Activated T-cell treated with anti-CD3 and anti-CD28 coated beads, Interleukin-2, amount 50 U/mL, for 1 hour (primary cell): ENCODE data around the gene DMD.

Experiments used
- DNase-seq: peaks from one replicate; pipeline ENCODE4 v3.0.0-alpha.2; 2020

Gene DMD

DNA sequence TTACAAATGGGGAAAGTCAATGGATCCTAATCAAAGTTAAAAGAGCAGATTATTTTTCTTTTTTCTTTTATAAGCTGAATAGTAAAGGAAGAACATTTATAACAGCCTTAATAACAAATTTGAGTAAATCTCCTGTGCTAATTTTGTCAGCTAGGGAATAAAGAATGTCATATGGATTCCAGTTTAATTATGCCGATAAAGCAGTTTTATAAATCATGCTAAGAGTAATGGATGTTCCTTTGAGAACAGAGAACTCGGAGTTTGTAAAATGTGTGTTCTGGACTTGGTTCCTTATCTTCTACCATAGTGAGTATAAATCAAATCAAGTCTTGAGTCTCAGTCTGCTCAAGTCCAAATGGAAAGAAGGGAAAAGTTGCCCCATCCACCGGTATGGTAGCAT lies 1959.2 kb downstream of the DMD start:
- DNase-seq = no peak

DNA sequence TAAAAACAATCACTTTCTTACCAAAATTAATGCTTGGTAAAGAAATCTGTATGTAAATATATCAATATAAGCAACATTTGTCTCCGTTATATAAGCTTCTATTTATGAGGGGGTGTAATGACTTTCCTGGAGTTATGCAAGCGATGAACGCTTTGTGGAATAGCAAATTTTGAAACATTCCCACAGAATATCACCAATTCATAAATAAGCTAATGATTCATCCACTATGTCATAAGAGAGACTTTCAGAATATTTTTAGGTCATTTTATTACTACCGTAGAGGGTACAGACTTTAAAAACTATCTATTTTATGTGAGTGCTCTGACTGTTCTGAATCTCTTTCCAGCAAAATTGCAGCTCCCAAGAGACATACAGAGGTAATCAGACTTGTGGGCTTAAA lies 1960.0 kb downstream of the DMD start:
- no peak for DNase-seq

DNA sequence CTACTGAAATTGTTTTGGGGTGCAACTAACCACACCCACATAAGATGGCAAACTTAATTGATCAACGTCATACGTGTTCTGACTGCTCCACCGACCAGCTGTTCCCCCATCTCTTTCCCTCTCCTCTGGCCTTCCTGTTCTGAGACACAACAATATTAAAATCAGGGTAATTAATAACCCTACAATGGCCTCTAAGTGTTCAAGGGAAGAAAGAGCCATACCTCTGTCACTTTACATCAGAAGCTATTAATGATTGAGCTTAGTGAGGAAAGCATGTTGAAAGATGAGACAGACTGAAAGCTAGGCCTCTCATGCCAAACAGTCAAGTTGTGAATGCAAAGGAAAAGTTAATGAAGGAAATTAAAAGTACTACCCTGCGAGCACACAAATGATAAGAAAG lies 1965.6 kb downstream of the DMD start:
- DNase-seq = no peak

DNA sequence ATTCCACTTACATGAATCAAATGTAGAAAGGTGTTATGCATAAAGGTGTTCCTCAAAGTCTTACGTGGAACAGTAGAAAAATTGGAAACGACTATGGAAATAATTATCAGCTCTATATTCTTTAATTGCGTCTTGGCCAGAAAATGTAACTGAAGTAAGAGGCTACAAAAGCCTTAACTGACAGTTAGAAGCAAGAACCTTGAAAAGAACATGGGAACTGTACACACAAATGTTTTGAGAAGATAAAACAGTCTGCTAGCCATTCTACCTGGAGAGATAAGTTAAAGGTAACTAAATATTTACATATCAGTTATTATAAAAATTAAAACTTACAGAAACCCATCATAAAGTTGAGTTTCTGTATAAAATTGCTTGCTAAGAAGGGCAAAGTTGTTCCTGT lies 1967.5 kb downstream of the DMD start:
- DNase-seq = no peak

DNA sequence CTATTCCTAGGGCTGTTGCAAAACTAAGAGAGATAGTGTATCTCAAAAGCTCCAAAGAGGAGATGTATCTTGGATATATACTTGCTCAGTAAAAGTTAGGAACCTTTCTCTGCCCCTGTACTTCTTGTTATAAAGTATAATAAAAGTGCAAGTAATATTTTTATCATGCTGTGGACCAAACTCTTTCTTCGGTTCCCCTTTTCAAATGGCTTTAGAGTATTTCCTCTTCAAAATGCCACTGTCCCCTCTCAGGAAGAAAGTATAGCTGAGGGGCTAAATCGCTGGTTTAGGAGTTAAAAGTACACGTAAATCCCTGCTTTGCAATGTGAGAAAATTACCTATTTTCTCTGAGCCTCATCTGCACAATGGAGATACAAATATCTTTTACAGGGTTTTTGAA lies 1970.4 kb downstream of the DMD start:
- no peak for DNase-seq

DNA sequence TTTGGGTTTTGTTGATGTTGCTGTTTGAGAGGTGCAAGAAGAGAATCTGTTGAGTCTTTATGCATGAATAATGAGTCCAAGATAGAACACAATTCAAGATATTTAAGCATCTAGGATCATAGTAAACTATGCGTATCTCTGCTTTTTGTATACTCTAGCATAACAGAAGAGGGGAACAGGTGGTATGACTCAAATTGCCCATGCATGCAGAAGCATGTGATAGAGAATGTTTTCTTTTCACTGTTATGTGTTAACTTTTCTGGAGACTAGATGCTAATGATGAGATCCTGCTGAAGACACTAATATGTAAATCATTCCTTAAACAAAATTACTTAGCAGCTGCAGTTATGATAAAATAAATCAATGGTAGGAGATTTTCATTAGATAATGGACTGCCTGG lies 1974.2 kb downstream of the DMD start:
- DNase-seq = no peak

DNA sequence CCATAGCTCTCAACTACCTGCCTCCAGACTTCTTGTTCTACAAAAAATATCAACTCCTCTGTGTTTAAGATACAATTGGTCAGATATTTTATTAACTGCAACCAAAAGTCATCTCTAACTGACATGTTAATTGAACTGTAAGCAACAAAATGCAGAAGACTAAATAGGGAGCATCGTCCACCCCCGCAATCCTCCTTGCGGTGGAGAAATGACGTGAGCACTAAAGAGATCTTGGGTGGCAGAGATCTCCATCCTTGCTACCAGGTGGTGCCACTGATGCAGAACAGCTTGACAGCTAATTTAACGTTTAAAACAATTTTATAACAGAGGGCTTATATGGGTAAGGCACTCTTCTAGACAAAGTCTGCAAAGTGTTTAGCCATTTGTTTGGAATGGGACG lies 1975.1 kb downstream of the DMD start:
- DNase-seq = no peak

DNA sequence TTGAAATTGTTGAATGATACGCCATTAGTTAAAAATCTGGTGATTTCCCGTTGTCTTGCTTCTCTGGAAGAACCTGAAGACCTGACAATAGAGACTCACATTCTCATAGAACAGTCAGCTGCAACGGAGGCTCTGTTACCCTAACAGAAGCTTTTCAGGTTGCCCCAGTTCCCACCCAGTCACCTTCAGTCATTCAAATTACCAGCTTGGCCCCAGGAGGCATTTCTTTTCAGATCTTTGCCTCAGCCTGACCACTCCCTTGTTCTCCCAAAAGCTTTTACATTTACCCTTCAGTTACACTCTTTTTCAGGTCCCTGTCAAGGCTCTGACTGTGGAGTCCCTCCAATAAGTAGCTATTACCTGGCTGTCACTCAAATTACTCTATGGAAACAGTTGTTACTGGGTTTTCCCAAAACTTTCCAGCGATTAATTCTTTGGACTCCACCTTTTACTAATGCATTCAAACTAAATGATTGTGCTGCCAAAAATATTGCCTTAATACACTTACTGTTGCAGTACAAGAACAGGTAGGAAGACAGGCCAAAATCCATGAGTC lies 1977.3 kb downstream of the DMD start:
- no peak for DNase-seq

DNA sequence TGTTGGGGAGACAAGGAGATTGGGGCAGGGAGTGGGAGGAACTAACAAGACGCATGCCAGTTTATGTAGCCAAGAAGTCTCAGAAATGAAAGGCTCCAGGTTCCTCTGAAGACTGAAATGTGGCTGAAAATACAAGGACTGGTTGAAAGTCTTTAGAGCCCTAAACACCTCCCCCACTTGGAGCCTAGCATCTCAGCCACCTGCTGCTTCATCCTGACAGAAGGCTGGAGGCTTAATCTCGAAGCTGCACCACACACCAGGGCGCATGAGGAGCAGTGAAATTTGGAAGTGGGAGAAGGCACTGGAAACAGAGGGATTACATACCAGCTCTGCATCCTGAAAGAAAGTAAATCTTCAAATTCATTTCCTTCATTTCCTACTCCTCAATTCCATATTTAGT lies 1978.8 kb downstream of the DMD start:
- DNase-seq = no peak

DNA sequence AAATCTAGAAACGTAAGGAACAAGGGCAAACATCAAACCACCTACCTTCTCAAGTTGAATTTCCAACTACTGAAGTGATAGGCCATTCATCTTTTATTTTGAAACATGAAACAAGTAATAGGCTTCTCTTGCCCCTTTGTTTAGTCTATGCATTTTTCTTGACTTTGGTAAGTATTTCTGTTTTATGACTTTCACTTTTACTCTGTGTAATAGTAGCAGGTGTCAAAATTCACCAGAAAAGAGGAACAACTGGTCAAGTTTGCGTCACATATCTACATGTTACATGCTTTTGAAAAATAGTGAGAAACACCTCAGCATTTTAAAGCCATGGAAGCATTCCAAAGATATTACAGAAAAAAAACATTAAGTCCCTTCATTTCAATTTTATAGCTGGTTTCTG lies 1982.4 kb downstream of the DMD start:
- no peak for DNase-seq

DNA sequence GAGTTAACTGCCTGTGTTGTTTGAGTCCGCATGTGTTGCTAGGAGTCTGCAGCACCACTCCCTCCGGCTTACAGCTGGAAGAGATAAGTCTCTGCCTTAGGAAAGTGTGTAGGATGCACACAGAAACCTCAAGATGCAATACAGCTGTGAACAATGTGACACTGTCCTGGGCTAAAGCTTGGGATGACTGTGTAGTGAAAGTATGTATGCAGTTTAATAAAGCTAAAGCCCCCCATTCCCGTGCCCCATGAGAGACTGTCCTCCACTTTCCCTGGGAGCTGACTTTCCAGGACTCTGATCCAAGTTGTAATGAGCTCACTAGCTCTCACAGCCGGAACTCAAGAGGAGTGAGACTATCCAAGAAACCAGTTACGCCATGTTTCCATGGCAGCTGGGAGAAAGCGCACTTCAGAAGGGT lies 1982.9 kb downstream of the DMD start:
- DNase-seq = no peak

DNA sequence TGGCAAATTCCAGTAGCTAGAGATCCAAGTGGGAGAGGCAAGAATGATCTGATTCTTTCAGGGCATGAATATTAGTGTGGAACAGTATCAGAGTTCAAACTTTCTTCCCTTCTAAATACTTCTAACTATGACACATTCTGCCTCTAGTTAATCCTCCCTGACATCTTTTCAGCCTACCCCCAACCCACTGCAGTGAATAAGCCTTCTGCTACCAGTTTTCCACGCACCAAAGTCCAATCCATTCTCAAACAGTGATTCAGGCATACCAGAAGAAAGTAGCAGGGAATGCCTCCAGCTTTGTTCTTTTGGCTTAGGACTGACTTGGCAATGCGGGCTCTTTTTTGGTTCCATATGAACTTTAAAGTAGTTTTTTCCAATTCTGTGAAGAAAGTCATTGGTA lies 1984.1 kb downstream of the DMD start:
- no peak for DNase-seq

DNA sequence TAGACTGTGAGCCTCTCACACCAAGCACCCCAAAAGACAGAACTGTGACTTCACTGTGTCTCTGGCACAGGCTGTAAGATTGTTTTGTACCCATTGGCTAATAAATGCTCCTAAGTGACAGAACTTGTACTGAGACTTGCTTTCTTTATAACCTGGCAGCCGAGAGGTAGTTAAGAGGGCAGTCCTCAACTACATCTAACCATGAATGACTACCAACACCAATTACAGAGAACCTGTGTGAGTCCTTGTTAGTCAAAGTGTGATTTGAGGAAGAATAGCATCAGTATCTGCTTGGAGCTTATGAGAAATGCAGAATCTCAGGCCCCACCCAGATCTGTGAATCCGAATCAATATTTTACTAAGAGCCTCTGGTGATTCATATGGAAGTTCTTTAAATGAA lies 1985.5 kb downstream of the DMD start:
- DNase-seq = no peak

DNA sequence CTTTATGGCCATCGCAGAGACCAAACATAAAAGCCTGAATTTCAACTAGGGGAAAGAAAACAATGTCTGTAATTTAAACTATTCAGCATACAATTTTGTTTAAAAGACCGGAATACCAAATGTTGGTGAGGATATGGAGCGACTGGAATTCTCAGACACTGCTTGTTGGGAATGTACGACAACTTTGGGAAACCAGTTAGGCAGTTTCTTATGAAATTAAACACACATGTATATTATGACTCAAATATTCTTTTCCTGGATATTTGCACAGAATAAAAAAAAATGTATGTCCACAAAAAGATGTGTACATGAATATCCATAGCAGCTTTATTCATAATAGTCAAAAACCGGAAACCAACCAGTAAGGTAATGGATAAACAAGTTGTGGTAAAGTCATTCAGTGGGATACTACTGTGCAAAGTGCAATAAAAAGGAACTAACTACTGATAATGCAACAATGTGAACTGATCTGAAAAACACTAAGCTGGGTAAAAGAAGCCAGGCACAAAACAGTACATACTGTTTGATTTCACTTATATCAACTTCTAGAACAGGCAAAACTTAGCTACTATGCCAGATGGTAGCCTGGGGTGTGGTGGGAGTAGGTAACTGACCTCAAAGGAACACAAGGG lies 1986.9 kb downstream of the DMD start:
- no peak for DNase-seq

DNA sequence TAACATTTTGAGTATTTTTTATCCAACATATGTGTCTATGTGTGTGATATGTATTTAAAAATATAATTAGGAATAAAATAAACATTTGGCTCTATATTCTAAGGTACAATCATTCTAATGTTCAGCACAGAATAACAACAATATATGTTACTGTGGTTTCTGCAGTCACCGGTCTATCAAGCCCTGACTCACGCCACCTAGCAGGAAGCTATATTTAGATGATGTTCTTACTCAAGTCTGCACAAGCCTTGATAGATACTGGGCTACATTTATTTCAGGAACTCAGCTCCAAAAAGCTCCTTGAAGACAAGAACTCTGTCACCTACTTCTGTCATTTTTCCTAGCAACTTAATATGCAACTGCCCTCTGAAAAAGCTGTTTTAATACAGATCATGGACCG lies 1987.5 kb downstream of the DMD start:
- no peak for DNase-seq

DNA sequence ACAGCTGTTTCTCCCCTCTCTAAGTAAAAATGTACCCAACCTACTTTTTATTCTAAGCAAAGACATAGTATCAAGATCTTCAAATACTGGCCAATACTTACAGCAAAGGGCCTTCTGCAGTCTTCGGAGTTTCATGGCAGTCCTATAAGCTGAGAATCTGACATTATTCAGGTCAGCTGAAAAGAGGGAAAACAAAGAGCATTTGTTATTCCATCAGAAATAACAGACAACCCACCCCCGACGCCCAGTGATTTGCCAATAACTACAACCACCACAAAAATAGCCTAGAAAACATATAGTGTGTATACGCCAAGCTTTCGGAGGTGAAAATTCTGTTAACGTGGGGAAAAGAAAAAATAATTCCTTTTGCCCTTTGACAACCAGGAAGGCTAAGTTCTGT lies 1988.4 kb downstream of the DMD start:
- no peak for DNase-seq

DNA sequence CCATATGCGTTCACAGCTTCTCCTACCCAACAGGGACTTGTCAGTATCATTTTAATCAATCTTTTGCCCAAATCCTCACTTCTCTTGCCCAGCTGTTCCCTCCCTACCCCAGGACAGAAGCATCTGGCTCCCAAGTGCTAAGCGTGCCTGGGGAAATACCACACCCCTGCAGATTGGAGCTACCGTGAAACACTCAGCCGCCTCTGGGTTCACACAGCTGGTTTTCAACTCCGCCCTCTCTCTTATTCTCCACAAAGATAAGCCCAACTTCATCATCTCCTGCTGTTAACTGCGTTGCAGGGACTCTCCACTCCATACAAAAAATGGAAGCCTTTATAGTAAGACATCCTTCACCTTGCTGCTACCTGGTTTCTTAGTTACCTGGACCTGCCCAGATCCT lies 1992.2 kb downstream of the DMD start:
- DNase-seq = no peak

DNA sequence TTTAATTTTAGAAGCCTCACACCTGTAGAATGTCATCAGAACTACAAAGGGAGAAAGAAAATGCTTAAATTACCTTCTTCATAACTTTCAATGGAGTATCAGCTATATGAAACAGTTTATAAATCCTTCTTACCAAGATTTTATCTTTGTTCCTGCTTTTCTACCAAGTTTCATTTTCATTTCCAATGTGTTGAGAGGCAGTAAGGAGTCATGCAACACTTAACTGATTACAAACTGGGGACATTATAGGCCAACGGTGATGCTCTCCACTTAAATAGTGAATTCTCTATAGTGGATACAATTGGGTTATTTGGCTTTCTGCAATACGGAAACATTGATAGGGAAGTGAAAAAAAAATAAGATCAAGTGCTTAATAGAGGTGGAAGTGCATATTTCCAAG lies 1994.3 kb downstream of the DMD start:
- no peak for DNase-seq

DNA sequence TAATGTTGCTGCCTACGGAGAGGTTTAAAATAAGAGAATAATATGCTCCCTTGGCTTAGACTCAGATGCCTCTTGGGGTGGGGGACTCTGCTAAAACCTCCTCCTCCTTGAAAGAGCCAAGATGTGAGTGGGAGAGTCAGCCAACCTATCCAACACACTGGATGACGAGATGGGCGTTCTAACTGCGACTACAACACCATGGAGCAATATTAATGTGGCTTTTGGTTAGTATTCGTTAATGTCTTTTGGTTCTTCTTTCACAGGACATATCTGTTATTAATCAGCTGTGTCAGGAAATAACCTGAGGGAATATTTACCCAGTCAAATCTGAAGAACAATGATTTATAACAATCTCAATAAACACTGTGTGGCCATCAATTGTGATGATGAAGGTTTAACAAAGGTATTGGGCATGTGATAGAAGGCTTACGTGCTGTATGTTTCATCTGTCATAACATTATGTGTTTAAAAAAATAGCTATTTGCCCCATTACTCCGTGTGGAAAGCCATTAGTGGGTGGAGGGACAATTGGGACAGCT lies 1996.0 kb downstream of the DMD start:
- DNase-seq = no peak

DNA sequence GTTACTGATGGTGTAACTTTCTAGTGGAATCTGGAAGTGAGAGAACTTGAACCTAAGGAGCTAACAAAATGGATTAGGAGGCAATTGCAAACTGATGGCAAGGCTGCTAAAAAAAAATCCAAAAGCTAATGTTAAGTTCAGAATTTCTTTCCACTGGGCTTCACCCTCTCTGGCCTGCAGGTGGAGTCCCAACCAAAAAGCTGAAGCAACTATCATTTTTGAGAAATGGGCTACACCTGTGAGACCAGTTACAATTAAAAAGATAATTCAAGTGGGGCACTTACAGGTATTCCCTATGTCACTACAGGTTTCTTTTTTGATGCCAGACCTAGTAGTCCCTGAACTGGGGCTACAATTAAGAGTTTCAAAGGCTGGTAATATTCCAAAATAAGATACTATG lies 1997.4 kb downstream of the DMD start:
- no peak for DNase-seq

DNA sequence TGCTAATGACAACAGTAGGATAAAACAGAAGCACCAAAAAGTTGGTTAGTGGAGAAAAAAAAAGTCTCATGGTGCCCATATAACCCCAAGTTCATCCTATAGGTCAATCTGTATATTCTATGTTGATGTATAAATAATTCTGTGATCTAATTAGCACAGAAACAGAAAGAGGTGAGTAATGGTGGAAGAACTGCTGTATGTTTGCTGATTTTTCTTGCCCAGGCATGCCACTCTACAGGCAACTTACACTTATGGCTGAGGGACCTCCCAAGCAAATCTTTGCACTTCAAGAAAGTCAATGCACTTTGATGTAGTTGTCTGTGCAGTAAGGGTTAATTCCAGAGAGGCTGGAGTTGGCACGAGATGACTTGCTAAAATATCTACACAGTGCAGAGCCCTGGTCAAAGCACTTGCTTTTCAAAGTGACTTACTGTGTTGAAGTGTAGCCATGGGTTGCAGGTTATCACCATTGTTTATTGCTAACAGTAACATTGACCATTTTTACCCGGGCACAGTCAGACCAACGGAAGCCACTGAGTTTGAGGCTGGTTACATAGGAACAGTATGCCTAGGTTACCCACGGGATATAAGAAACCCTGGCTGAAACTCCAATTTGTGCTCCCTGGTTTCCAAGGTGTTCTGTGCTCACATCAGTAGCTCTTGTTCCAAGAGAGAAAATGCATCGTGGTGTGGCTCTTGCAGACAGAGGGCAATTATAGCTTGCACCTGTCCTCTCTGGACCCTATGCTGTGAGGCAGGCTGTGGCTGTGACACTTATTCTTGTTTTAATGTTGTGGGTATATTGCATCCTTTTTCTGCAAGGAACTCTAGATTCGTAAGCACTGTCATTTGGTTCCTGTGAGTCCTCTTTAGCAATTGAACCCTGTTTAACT lies 1998.2 kb downstream of the DMD start:
- DNase-seq = no peak

DNA sequence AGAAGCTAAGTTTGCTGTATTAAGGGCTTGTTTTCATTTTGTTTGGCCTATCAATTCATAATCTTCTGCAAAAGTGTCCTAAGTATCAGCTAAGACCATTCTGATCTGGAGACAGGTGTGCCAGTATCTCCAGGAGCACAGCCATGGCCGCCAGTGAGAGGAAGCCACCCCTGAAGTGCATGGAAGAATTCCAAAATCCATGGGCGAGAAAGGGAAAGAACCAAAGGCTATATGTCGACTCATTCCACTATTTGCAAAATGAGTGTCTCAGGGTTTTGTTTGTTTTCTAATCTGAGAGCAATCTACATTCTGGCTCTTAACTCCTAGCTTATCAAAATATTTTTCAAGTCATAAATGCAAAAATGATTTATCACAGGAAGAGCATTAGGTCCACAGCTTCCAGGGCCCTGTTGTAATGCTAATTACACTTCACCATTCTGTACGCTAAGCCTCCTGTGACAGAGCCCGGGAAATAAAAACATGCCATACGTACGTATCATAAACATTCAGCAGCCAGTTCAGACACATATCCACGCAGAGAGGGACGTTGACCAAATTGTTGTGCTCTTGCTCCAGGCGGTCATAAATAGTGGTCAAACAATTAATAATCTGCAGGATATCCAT lies 2002.2 kb downstream of the DMD start:
- DNase-seq = no peak

DNA sequence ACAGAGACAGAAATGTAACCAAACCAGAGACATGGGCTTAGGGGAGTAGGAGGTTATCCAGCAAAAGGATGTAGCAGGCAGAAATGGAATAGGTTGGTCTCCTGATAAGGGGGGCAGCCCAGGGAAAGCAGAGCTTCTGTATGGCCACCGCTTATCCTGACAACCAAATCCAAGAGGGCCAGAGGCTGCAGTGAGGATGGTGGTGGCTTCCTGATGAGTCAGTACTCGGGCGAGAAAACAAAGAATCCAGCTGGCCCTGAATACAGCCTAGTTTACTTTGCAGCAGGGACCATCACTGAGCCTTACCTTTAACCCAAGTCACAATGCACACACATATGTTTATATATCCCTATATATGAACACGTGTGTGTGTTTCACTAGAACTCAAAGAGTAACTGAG lies 2009.8 kb downstream of the DMD start:
- no peak for DNase-seq

DNA sequence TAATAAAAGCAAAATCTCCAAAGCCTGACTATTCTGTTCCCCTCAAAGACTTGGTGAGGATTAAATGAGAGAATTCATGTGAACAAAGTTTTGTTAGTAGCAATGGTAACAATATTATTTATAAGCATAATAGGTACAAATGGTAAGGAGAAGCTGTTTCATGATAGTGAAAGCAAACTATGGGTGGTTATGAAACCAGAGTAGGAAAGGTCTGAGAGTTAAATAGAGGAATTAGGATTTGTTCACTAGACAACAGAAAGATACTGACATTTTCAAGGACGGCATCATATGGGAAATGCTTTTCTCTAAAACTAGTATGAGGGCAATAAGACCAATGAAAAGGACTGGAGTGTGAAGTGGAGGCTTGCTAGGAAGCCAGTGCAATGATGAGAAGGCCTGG lies 2010.9 kb downstream of the DMD start:
- DNase-seq = no peak
